CD14-positive monocyte (primary cell): ENCODE results near the gene TBX10. TPM values are rescaled to one million over a fixed set of nuclear protein-coding genes. Genes with fewer than 3 reads are reported as not detected.

Experiments
- DNase-seq, 3 donors: peaks; one replicate each; pipeline ENCODE4 v3.0.0-alpha.2; 2011 to 2022
- H2AFZ ChIP-seq: 2 replicates; pipeline ENCODE4 v1.6.0; 2012; ENCODE audit warnings: mild to moderate bottlenecking, low read depth, low read length, inconsistent platforms; ENCODE audit not compliant: insufficient read depth, poor library complexity, severe bottlenecking
- H3K27ac ChIP-seq, 2 donors: 1 replicate in 1 of 2; 2 replicates in 1 of 2; pipeline ENCODE4 v1.5.1; 2012 to 2013; ENCODE audit warnings: low read length in 2 of 2, control low read depth in 1 of 2, inconsistent platforms in 1 of 2, low read depth in 1 of 2, mild to moderate bottlenecking in 1 of 2
- H3K27me3 ChIP-seq, 2 donors: one replicate each; pipeline versions ENCODE4 v1.6.0 to v1.6.1; 2011 to 2013; ENCODE audit warnings: low read length in 2 of 2; ENCODE audit not compliant: control insufficient read depth in 2 of 2, insufficient read depth in 2 of 2
- H3K36me3 ChIP-seq, 2 donors: replicated peaks in 1 of 2; 1 replicate in 1 of 2; 2 replicates in 1 of 2; pipeline versions ENCODE4 v1.5.1 to v1.6.1; 2012 to 2013; ENCODE audit warnings: low read length in 2 of 2, control low read depth in 1 of 2, inconsistent platforms in 1 of 2, mild to moderate bottlenecking in 1 of 2; ENCODE audit not compliant: insufficient read depth in 2 of 2, control insufficient read depth in 1 of 2
- H3K4me1 ChIP-seq, 2 donors: 1 replicate in 1 of 2; 2 replicates in 1 of 2; pipeline versions ENCODE4 v1.5.1 to v1.6.1; 2012 to 2013; ENCODE audit warnings: low read length in 2 of 2, control low read depth in 1 of 2, inconsistent platforms in 1 of 2, mild to moderate bottlenecking in 1 of 2, moderate library complexity in 1 of 2; ENCODE audit not compliant: insufficient read depth in 2 of 2, control insufficient read depth in 1 of 2
- H3K4me2 ChIP-seq: replicated peaks from 2 replicates; pipeline ENCODE3; 2012; ENCODE audit warnings: low read length, moderate library complexity, mild to moderate bottlenecking; ENCODE audit not compliant: poor library complexity, severe bottlenecking; ENCODE audit errors: extremely low read depth
- H3K4me3 ChIP-seq, 3 experiments: fragments of 200-600 bp in 1 of 3; sonication (generic) in 1 of 3; replicated peaks in 1 of 3; 1 replicate in 2 of 3; 2 replicates in 1 of 3; pipeline ENCODE4 v1.5.1; 2011 to 2013; ENCODE audit warnings: low read length in 3 of 3, mild to moderate bottlenecking in 3 of 3, control low read depth in 2 of 3, low read depth in 2 of 3, inconsistent platforms in 1 of 3, moderate library complexity in 1 of 3
- H3K79me2 ChIP-seq: 2 replicates; pipeline ENCODE4 v1.6.0; 2012; ENCODE audit warnings: mild to moderate bottlenecking, control low read depth, inconsistent platforms, low read length, moderate library complexity; ENCODE audit not compliant: insufficient read depth
- H3K9ac ChIP-seq: 2 replicates; pipeline ENCODE4 v1.6.0; 2017; ENCODE audit warnings: low read length, mild to moderate bottlenecking; ENCODE audit not compliant: insufficient read depth, poor library complexity, severe bottlenecking
- H3K9me3 ChIP-seq, 2 donors: replicated peaks in 1 of 2; 1 replicate in 1 of 2; 2 replicates in 1 of 2; pipeline versions ENCODE4 v1.5.1 to v1.6.1; 2012 to 2013; ENCODE audit warnings: low read length in 2 of 2, control low read depth in 1 of 2; ENCODE audit not compliant: control insufficient read depth in 1 of 2, insufficient read depth in 1 of 2
- H4K20me1 ChIP-seq: 2 replicates; pipeline ENCODE4 v1.6.0; 2012; ENCODE audit warnings: mild to moderate bottlenecking, low read length, control low read depth, moderate library complexity; ENCODE audit not compliant: insufficient read depth
- H3K27ac Mint-ChIP-seq, 7 donors: one replicate each; pipeline ENCODE4 v1.8.0; 2020; ENCODE audit warnings: mild to moderate bottlenecking in 7 of 7, mixed read lengths in 7 of 7, moderate library complexity in 6 of 7, inconsistent platforms in 2 of 7
- H3K27me3 Mint-ChIP-seq, 3 donors: one replicate each; pipeline ENCODE4 v1.8.0; 2021 to 2022; ENCODE audit warnings: low read depth in 3 of 3, mild to moderate bottlenecking in 3 of 3, mixed read lengths in 3 of 3, moderate library complexity in 3 of 3, inconsistent platforms in 1 of 3
- H3K36me3 Mint-ChIP-seq, 2 donors: one replicate each; pipeline ENCODE4 v1.8.0; 2020; ENCODE audit warnings: mixed read lengths in 2 of 2, inconsistent platforms in 1 of 2, mild to moderate bottlenecking in 1 of 2
- H3K4me1 Mint-ChIP-seq: one replicate; pipeline ENCODE4 v1.8.0; 2020; ENCODE audit warnings: mild to moderate bottlenecking, mixed read lengths
- H3K4me3 Mint-ChIP-seq, 2 donors: one replicate each; pipeline ENCODE4 v1.8.0; 2020; ENCODE audit warnings: mild to moderate bottlenecking in 2 of 2, mixed read lengths in 2 of 2, moderate library complexity in 1 of 2
- H3K9me3 Mint-ChIP-seq, 7 donors: one replicate each; pipeline ENCODE4 v1.8.0; 2020 to 2022; ENCODE audit warnings: mixed read lengths in 7 of 7, mild to moderate bottlenecking in 6 of 7, moderate library complexity in 6 of 7, inconsistent platforms in 2 of 7
- CTCF ChIP-seq: fragments of 200-600 bp; IDR thresholded peaks from one replicate; pipeline ENCODE4 v1.8.0; 2022; ENCODE audit warnings: antibody characterized with exemption, mild to moderate bottlenecking
- WGBS: methylation state at CpG from one replicate; pipeline ENCODE4 v1.1.5; 2013; ENCODE audit warnings: missing lambda C conversion rate; ENCODE audit not compliant: insufficient coverage; 5-methylcytosine and 5-hydroxymethylcytosine counted together
- intact Hi-C, 2 donors: fragments of 100-400 bp; cut with micrococcal nuclease; formaldehyde crosslinking; loops; one replicate each; pipeline versions ENCODE4 v1.15.0 to v1.15.1; 2023
- polyA plus RNA-seq, 3 donors: library from polyadenylated mRNA; depleted of rRNA in 1 of 3; unstranded in 2 of 3; stranded (reverse) in 1 of 3; fragments of 300-500 nt in 2 of 3; fragments of >200 nt in 1 of 3; fragmentation: Illumina TruSeq in 2 of 3; gene quantifications; 1 replicate in 2 of 3; 2 replicates in 1 of 3; pipeline ENCODE4 v1.2.3, GENCODE V29; 2012 to 2021

TBX10 gene
- polyA plus RNA-seq, 3 donors, result not detected

DNA sequence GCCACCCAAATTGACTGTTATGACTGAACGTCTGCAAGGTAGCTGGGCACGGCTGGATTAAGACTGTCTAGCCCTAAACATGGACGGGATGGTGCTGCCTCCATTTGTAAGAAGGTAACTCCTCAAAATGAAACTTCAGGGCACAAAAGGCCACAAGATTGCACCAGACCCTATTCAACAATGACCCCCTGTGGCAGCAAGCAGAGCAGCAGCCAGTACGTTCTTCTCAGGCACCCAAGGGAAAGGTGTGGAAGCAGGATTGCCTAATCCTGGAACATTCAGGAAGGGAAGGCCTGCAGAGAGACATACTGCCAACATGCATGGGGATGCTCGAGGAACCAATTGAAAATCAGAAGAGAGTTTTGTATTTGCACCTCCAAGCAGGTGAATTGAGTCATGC is 4.5 kb upstream of the TBX10 start:
- Histone ChIP-seq H3K9me3 (peaks cover 4 to 10% of the 10 kb centered on the region in 2 donors), H3K27ac (no peak overlapping the region), H2AFZ (no peak overlapping the region), H4K20me1 (no peaks in the 10 kb centered on the region), H3K4me3 (no peak overlapping the region), H3K36me3 (no peaks in the 10 kb centered on the region), H3K4me1 (peaks cover 25 to 28% of the 10 kb centered on the region in 2 donors), H3K4me2 (no peak overlapping the region), H3K27me3 (peaks cover 0 to 20% of the 10 kb centered on the region in 2 donors), H3K9ac (no peak overlapping the region), H3K79me2 (no peaks in the 10 kb centered on the region)
- Mint-ChIP-seq H3K36me3 (no peaks in the 10 kb centered on the region), H3K27ac (no peak overlapping the region), H3K4me3 (no peak overlapping the region), H3K27me3 (peaks cover 13 to 35% (median 28%) of the 10 kb centered on the region in 3 donors), H3K4me1 (peaks cover 24% of the 10 kb centered on the region), H3K9me3 (peaks cover 3 to 13% (median 6%) of the 10 kb centered on the region in 7 donors)
- intact Hi-C loops, result no loop called here
- no peak for DNase-seq
- 92% methylated on average over 3 of the region's 5 CpGs for WGBS
- TF ChIP-seq CTCF, result no peak

- Histone ChIP-seq H3K27ac (no peak overlapping the region), H2AFZ (no peak overlapping the region), H3K4me1 (peaks cover 10 to 14% of the 10 kb centered on the region in 2 donors), H4K20me1 (no peaks in the 10 kb centered on the region), H3K79me2 (no peaks in the 10 kb centered on the region), H3K36me3 (no peaks in the 10 kb centered on the region), H3K27me3 (peaks cover 0 to 12% of the 10 kb centered on the region in 2 donors), H3K9ac (no peak overlapping the region), H3K4me3 (no peak overlapping the region), H3K4me2 (no peak overlapping the region), H3K9me3 (peaks cover 4 to 10% of the 10 kb centered on the region in 2 donors)
- intact Hi-C loops, result no loop called here
- H3K27me3 Mint-ChIP-seq, result peaks cover 10 to 23% (median 16%) of the 10 kb centered on the region in 3 donors
- H3K9me3 Mint-ChIP-seq, result peaks cover 3 to 15% (median 8%) of the 10 kb centered on the region in 7 donors
- DNase-seq, result no peak
- TF ChIP-seq CTCF, result no peak
- WGBS, result 95% methylated on average over 10 of the region's 15 CpGs
- peaks cover 12% of the 10 kb centered on the region for H3K4me1 Mint-ChIP-seq
- H3K36me3 Mint-ChIP-seq, result no peaks in the 10 kb centered on the region
- no peak overlapping the region for H3K27ac Mint-ChIP-seq
- H3K4me3 Mint-ChIP-seq, result no peak overlapping the region
Measured at GRCh38 chr11:67642173-67643120, 2.9 kb upstream of the TBX10 start.
